HTERT RPE-1 (cell line): Measurements from ENCODE around the gene STYXL1.
"Not testable (repeated sequence)": the region's sequence is repeated elsewhere in the genome, so short reads cannot be mapped to it uniquely, and the experiment has no call there.

Experiments
- in situ Hi-C: fragments of 300-500 bp; cut with MboI; formaldehyde crosslinking; loops from 4 replicates; pipeline ENCODE4 v1.14.3; 2020; ENCODE audit warnings: low sequenced_read_pairs

The STYXL1 gene

DNA sequence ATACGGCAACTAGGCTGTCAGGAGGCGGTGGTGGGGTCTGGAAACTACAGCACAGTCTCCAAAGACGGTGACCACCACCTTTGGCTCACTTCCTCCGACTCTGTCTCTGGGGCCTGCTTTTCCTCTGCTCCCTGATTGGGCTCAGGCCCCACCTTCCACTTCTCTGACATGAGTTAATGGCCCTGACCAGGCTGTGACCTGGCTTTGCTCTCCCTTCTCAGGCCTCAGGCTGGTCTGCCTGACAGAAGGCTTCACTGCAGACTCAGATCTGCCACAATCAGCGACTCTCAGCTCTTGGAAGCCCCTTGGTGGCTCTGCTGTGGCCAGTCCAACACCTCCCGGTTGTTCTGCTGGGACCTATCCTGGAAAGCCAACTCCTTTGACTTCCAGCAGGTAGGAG, 7.7 kb downstream of the STYXL1 start:
- in situ Hi-C loops = no loop called here

DNA sequence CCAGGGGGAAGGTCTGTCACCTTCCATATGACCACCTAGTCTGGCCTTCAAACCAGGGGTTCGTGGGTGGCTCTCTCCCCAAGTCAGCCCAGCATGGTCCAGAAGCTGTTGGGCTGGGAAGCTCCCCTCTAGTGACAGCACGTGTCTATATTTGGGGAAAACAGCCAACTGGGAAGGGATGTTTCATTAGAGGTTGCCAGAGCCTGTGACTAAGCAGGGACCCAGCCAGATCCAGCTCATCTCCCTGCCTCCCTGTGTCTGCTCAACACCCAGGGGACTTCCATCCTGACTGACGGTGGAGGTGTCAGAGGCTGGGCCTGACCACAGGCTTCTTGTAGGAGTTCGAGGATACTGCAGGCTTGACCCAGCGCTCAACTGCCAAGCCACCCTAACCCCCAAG, 10.5 kb downstream of the STYXL1 start:
- in situ Hi-C loops = no loop called here

DNA sequence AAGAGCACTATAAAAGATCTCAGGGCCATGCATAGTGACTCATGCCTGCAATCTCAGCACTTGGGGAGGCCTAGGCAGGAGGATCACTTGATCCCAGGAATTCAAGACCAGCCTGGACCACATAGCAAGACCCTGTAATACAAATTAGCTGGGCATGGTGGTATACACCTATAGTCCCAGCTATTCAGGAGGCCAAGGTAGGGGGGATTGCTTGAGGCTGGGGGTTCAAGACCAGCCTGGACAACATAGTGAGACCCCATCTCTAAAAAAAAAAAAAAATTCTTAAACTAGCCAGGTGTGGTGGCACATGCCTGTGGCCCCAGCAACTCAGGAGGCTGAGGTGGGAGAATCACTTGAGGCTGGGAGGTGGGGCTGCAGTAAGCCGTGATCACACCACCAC, 15.8 kb downstream of the STYXL1 start:
- in situ Hi-C loops = no loop called here

DNA sequence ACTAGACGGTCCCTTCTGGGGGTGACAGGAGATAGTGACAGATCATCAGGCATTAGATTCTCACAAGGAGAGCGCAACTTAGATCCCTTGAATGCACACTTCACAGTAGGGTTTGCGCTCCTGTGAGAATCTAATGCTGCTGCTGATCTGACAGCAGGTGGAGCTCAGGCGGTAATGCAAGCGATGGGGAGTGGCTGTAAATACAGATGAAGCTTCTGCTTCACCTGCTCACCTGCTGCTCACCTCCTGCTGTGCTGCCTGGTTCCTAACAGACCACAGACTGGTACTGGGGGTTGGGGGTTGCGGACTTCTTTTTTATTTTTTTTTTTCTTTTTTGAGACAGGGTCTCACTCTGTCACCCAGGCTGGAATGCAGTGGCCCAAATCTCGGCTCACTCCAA, 18.1 kb downstream of the STYXL1 start:
- in situ Hi-C loops = not testable (repeated sequence)

DNA sequence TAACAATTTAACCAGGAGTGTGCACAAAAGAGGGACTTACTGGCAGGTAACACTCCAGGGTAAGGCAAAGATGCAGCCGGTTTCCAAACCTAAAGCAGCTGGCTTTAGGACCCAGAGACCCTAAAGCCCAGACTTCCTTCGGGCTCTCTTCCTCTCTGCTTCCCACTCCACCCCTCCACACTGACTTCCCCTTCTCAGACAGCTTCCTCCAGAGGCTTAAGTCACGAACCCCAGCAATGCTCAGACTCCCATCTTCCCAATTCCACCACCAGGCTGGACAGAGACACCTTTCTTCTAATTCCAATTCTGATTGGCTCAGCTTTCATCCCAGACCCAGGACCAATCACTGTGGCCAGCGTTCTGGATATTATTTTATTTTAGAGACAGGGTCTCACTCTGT, 24.8 kb downstream of the STYXL1 start:
- in situ Hi-C loops = no loop called here

DNA sequence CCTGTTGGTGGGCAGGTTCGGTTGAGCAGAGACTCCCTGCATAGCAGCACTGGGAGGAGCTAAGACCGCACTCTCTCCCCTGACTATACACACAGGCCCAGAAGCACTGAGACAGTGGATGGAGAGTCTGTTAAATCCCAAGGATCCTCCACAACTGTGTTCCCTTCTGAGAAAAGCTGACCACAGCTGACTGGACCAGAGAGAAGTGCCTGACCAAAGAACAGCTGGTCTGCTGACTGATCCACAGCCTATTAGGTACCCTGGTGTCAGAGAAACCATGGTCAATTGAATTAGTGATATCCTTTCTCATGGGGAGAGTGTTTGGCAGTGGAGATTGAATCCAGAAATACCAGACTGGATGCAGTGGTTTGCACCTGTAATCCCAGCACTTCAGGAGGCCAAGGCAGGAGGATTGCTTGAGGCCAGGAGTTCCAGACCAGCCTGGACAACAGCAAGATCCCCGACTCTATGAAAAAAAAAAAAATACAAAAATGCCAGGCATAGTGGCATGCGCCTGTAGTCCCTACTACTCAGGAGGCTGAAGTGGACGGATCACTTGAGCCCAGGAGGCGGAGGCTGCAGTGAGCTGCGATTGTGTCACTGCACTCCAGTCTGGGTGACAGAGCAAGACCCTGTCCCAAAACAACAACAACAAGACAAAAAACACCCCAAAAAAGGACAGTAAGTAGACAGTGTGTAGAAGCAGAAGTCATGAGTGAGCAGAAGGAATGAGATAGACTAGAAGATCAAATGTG, 25.6 kb downstream of the STYXL1 start:
- in situ Hi-C loops = no loop called here

DNA sequence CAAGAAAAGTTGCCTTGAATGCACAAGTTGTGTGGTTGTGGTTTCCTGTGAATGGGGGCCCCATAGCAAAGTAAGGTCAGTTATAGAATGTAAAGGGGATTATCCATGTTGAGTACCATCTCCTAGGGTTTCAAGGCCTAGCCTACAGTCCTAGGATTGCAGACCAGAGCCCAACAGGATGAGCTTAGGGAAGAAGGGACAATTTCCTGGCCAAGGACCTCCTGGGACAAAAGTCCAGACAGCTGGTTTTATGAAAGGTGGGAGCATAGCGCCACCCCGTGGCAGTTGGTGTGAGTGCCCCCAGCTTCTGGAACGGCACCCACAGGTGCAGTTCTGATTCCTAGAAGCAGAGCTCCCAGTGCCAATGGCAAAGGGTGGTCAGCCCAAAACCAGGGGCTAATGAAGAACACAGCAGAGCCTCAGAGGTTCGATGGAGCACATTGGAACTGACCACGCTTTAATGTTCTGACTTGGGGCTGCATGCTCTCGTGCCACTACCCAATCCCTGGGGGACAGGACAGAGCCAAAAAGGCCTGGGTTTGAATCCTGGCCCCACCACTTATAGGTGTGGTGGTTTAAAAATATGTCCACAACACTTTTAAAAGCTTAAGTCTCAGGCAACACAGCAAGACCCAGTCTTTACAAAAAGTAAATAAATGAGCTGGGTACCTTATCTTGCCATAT, 27.6 kb downstream of the STYXL1 start:
- in situ Hi-C loops = no loop called here

DNA sequence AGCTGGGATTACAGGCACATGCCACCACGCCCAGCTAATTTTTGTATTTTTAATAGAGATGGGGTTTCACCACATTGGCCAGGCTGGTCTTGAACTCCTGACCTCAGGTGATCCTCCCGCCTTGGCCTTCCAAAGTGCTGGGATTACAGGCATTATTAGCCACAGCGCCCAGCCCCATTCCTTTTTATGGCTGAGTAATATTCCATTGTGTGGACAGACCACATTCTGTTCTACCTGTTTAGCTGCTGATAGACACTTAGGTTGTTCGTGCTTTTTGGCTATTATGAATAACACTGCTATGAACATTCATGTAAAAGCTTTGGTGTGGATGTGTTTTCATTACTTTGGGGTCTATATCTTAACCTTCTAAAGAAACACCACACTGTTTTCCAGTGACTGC, 29.3 kb downstream of the STYXL1 start:
- in situ Hi-C loops = not testable (repeated sequence)

DNA sequence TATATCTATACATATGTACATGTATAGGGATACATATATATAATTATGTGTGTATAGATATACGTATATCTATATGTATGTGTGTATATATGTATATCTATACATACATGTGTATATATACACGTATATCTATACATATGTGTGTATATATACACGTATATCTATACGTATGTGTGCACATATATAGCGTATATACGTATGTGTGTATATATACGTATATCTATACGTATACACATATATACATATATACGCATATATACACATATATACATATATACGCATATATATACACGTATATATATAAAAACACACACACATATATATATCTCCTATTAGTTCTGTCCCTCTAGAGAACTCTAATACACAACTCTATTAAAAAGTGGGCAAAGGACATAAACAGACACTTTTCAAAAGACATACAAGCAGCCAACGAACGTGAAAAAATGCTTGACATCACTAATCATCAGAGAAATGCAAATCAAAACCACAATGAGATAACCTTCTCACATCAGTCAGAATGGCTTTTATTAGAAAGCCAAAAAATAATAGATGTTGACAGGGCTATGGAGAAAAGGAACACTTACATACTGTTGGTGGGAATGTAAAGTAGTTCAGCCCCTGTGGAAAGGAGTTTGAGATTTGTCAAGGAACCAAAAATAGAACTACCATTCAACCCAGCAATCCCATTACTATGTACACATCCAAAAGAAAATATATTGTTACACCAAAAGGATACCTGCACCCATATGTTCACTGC, 31.4 kb downstream of the STYXL1 start:
- in situ Hi-C loops = no loop called here

DNA sequence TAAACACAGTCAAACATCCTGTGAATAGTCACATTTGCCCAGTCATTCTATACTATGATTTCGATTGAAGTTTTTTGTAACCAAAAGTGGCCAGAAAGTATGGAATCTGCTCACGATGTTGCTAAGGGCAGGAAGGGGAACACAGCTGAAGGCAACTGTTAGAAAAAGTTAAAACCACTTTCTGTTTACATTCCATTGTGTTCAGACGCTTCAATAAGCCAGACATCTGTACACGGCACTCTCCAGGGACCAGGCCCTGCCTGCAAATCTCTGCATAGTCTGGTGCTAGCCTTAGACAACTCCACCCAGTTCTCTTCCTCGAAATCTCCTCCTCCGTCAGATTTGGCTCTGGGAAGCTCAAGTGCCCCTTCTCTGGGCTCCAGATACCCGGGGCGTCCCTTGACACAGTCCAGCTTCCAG, 36.3 kb downstream of the STYXL1 start:
- in situ Hi-C loops = no loop called here

DNA sequence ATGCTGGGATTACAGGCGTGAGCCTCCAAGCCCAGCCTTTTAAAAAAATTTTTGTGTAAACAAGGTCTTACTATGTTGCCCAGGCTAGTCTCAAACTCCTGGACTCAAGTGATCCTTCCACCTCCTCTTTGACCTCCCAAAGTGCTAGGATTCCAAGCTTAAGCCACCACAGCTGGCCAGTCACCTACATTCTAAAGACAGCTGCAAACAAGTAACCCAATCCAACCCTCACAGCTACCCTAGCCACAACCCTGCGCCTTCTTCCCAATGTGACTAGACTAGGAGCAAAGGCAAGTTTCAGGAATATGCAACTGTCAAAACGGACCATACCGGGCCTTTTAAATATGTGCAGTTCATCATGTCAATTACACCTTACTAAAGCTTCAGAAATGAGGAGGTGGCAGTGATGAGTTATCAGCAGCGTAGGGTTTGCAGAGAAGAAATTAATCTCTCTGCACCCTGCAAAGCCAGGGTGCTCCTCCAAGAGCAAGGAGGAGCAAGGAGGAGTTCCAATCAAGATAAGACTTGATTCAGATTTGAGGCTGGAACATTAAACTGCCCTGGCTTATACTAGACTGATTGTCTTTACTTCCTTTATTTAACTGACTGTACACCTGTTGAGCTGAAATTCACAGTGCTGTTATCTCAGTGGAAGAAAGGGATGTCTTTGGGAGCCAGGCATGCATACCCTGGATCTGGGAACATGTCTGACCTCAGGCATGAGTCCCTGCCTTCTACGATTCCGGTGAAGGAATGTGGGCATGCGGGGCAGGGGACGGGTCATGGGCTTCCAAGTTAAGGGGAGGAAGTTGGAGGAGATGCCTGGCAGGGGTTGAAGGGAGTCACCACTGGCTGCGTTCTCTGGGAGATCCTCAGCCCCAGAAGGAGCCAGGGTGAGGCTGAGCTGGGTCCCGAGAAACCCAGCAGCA, 37.9 kb downstream of the STYXL1 start:
- in situ Hi-C loops = no loop called here

DNA sequence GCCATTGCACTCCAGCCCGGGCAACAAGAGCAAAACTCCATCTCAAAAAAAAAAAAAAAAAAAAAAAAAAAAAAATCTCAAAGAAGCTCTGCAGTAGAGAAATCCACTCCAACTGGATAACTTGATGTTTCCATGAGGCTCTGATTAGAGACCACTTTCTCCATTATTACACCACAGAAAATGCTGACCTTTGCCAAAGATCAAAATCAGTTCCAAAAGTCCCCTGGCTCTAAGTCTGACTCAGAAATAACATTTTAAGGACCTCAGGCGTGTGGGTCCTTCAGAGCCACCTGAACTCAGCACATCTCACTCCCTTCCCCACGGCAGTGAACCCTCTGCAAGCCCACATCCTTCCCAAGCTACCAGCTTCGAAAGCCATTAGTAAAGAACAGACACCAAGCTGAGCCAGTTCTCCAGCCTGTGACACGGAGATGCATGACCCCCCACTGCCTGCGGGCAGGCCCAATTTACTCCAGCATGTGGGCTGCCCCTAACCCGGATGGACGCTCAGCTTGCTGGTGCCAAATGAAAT, 39.6 kb downstream of the STYXL1 start:
- in situ Hi-C loops = no loop called here

DNA sequence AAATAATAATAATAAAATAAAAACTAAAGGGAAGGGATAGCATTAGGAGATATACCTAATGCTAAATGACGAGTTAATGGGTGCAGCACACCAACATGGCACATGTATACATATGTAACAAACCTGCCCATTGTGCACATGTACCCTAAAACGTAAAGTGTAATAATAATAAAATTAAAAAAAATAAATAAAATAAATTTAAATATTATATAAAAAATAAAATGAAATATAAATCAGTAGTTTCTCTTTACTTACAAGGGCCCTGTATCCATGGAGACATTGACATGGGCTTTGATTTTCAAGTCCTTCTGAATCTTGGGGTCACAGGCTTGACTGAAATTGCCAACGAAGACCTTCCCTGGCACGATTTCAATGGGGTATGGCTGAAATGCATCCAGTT, 42.8 kb downstream of the STYXL1 start:
- in situ Hi-C loops = not testable (repeated sequence)

DNA sequence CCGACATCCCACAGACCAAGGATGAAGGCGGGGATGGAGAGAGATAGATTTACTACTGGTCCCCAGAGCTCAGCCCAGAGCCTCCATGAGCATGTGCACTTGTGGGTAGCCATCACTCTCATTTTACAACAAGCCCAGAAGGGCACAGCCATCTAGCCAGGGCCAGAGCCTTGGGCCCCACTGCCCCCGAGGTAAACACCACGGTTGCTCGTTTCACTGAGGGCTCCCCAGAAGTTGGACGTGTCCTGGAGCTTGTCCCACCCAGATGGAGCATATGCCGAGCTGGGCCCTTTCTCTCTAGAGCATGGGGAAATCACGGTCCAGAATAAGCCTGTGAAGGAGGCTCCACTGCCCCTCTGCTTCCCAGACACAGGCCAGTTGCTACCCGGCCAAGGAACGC, 44.4 kb downstream of the STYXL1 start:
- in situ Hi-C loops = no loop called here

DNA sequence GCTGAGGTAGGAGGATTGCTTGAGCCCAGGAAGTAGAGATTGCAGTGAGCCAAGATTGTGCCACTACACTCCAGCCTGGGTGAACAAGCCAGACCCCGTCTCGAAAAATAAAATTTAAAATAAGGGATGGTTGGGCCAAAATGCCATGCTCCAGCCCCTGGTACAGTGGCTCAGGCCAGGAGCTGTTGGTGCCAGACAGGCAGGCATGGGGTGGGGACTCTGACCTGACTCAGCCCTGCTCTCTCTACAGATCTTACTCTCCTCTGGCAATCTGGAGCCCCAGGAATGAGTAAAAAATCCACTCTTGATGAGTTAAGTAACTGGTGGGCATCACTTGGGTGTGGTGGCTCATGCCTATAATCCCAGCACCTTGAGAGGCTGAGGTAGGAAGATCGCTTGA, 45.0 kb downstream of the STYXL1 start:
- in situ Hi-C loops = no loop called here

DNA sequence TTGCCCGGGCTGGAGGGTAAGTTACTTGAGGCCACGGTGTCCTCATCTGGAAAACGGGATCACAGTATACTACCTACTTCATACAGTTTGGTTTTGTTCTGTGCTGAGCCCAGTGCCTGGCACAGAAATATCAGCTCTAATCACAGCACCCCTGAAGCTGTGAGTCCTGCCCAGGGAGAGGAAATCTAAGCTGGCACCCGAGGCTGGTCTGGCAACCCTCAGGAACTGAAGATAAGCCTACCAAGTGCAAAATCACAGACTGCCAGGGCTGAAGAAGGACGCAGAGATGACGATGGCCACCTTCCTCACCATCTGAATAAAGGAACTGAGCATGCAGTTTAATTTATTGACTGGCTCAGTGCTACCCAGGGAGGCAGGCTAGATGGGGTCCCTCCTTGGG, 45.7 kb downstream of the STYXL1 start:
- in situ Hi-C loops = no loop called here

DNA sequence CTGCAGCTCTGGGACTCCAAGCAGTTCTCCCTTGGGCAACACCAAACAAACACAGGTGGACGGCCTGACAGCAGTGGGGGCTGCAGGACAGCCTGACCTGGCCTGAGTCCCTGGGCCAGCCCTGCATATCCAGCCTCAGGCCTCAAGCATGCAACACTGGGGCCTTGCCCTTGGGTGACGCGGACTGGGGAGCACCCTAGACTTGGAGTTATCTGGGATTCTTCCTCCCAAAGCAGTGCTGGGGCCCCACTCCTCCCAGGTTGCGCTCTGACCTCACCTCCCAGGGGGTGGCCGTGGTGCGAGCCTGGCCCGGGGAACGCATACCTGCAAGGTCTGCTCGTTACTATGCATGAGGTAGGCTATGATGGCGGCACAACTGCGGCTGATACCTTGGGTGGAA, 47.2 kb downstream of the STYXL1 start:
- in situ Hi-C loops = no loop called here

DNA sequence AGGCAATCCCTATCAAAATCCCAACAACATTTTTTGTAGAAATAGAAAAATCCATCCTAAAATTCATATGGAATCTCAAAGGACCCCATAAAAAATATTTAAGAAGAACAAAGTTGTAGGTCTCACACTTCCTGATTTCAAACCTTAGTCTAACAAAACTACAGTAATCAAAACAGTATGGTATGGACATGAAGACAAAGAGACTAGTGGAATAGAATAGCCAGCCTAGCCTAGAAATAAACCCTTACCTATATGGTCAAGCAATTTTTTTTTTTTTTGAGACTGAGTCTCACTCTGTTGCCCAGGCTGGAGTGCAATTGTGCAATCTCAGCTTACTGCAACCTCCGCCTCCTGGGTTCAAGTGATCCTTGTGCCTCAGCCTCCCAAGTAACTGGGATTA, 49.8 kb downstream of the STYXL1 start:
- in situ Hi-C loops = no loop called here

DNA sequence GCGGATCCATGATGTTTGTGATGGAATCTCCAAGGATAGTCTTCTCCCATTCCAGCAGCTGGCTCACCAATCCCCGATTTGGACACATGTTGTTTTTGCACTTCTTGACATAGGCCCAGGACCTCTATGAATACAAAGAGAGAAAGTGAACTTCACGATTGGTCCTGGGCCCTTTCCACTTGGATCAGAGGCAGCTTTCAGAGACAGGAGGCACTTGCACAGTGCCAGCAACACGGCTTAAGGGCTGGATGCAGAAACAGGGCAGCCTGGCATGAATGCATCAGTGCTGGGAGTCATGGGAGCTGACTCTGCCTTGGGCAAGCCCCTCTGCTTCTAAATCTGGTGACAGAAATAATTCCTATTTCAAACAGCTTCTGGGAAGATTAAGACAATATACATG, 51.3 kb downstream of the STYXL1 start:
- in situ Hi-C loops = no loop called here

DNA sequence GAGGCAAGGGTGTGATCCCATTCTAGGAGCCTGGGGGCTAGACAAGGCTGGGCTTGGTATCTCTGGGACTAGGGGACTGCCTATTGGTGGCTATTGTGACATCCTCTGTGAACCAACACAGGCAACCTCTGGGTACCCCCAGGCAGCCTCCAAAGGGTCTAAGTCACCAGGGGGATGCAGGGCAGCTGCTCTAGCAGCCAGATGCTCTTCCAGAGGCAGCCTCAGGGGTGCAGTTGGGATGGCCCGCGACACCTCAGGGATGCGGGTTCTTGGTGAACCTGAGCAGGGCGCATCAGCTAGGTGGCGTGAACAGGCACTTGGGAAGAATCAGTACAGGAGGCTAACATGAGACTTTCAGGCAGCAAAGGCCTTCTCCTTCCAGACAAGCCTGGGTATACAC, 51.8 kb downstream of the STYXL1 start:
- in situ Hi-C loops = no loop called here

DNA sequence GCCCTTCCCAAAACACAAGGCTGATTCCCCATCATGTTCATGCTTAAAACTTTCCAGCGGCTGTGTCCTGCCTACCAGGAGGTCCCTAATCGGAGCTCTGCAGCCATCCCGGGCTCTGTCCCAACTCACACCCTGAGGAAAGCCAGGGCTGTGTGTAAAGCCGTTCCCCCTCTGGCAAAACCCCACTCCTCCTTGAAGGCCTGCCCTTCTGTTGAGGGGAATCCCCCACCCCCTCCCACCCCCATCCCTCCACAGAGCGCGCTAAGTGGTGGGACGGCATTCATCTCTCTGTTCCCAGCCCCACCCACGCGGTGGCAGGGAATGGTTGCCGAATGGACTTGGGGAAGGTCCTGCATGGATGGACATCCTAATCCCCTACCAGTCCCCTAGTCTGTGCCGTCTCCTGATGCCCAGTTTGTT, 52.7 kb downstream of the STYXL1 start:
- in situ Hi-C loops = no loop called here
